NCI-H446 (cell line): Measurements from ENCODE around the gene PARD3B.
"Not testable (repeated sequence)": the region's sequence is repeated elsewhere in the genome, so short reads cannot be mapped to it uniquely, and the experiment has no call there.

Experiments
- DNase-seq, 2 experiments: peaks; one replicate each; lab custom pipeline; 2025; lab: John Stamatoyannopoulos, UW

Gene PARD3B

GRCh38 chr2:204539019-204539385, 6.3 kb upstream of the PARD3B start:
- no peak for DNase-seq

- no peak for DNase-seq
Observed at GRCh38 chr2:204541637-204542036, 3.6 kb upstream of the PARD3B start.

- no peak for DNase-seq
Observed at GRCh38 chr2:204542982-204543608, 2.2 kb upstream of the PARD3B start.

- no peak for DNase-seq
Observed at GRCh38 chr2:204545861-204546735, 823 bp downstream of the PARD3B start.

GRCh38 chr2:204550751-204551511, 5.7 kb downstream of the PARD3B start:
- no peak for DNase-seq

GRCh38 chr2:204551512-204551863, 6.2 kb downstream of the PARD3B start:
- DNase-seq: no peak

GRCh38 chr2:204557604-204558003, 12.3 kb downstream of the PARD3B start:
- DNase-seq: no peak

GRCh38 chr2:204559358-204559757, 14.1 kb downstream of the PARD3B start:
- DNase-seq: not testable (repeated sequence)

- no peak for DNase-seq
Observed at GRCh38 chr2:204560902-204561301, 15.6 kb downstream of the PARD3B start.

- DNase-seq: no peak
Observed at GRCh38 chr2:204561771-204562170, 16.5 kb downstream of the PARD3B start.

GRCh38 chr2:204566439-204566838, 21.2 kb downstream of the PARD3B start:
- no peak for DNase-seq

GRCh38 chr2:204570421-204570820, 25.1 kb downstream of the PARD3B start:
- no peak for DNase-seq

GRCh38 chr2:204571041-204571440, 25.8 kb downstream of the PARD3B start:
- no peak for DNase-seq

- no peak for DNase-seq
Observed at GRCh38 chr2:204571911-204572310, 26.6 kb downstream of the PARD3B start.

GRCh38 chr2:204573221-204573620, 27.9 kb downstream of the PARD3B start:
- DNase-seq: no peak

- no peak for DNase-seq
Observed at GRCh38 chr2:204574486-204574885, 29.2 kb downstream of the PARD3B start.

GRCh38 chr2:204575463-204575862, 30.2 kb downstream of the PARD3B start:
- DNase-seq: no peak

GRCh38 chr2:204576362-204576979, 31.2 kb downstream of the PARD3B start:
- no peak for DNase-seq

GRCh38 chr2:204578928-204579598, 33.8 kb downstream of the PARD3B start:
- no peak for DNase-seq

GRCh38 chr2:204581946-204582345, 36.7 kb downstream of the PARD3B start:
- no peak for DNase-seq

- DNase-seq: no peak
Observed at GRCh38 chr2:204583773-204584172, 38.5 kb downstream of the PARD3B start.

GRCh38 chr2:204585930-204586329, 40.7 kb downstream of the PARD3B start:
- DNase-seq: no peak
